K562 (cell line): ENCODE measurements around the gene PPM1H. TPM values are rescaled to one million over a fixed set of nuclear protein-coding genes. Genes with fewer than 3 reads are reported as not detected.

Experiments used
- ATAC-seq: fragments of 200-7000 bp; cut with Tn5 transposase; 3 replicates; pipeline ENCODE4 v1.9.1; 2020; ENCODE audit warnings: moderate library complexity
- BruUV-seq: library from RNA; stranded (reverse); fragments of 400-500 nt; replicated peaks from 2 replicates; lab custom pipeline; 2021; lab: Mats Ljungman, UMichigan
- CTCF ChIA-PET: fragments of 300-600 bp; formaldehyde crosslinking; extraction: SDS; loops from one replicate; lab custom pipeline; 2021; ENCODE audit warnings: low intra/inter-chr PET ratio; lab: Yijun Ruan, JAX
- POLR2A ChIA-PET: fragments of 300-600, 350-650 bp; sonication (Branson Sonifier 250); formaldehyde crosslinking; extraction: SDS; loops from one replicate; lab custom pipeline; 2021; ENCODE audit warnings: antibody characterized with exemption, inconsistent platforms; lab: Yijun Ruan, JAX
- DNase-seq, 4 experiments: peaks; one replicate each; pipeline versions ENCODE4 v3.0.0 to v3.0.0-alpha.2; 2011 to 2018; ENCODE audit warnings: low spot score in 3 of 4, mixed read lengths in 3 of 4; ENCODE audit errors: extremely low read depth in 1 of 4
- FAIRE-seq: peaks from 2 replicates; lab custom pipeline; 2011; peaks lifted over from hg19 to GRCh38; lab: Jason Lieb, UNC
- H2AFZ ChIP-seq: 2 replicates; pipeline ENCODE4 v1.6.0; 2011; ENCODE audit warnings: low read depth, low read length, control low read depth, inconsistent platforms
- H3K27ac ChIP-seq: fragments of 200-600 bp; 3 replicates; pipeline ENCODE4 v1.8.0; 2011; ENCODE audit warnings: low read depth, mild to moderate bottlenecking, control low read depth, inconsistent platforms, low read length, moderate library complexity, mixed read lengths; ENCODE audit errors: extremely low read depth
- H3K27me3 ChIP-seq, 2 experiments: fragments of 300-600 bp in 1 of 2; 2 replicates in 1 of 2; 3 replicates in 1 of 2; pipeline versions ENCODE4 v1.6.0 to v1.8.0; 2011; ENCODE audit warnings: inconsistent platforms in 2 of 2, low read length in 2 of 2, mild to moderate bottlenecking in 1 of 2, mixed read lengths in 1 of 2, moderate library complexity in 1 of 2; ENCODE audit not compliant: control insufficient read depth in 2 of 2, insufficient read depth in 2 of 2
- H3K36me3 ChIP-seq: fragments of 300-600 bp; 3 replicates; pipeline ENCODE4 v1.8.0; 2011; ENCODE audit warnings: mild to moderate bottlenecking, low read length, inconsistent platforms; ENCODE audit not compliant: control insufficient read depth, insufficient read depth
- H3K4me1 ChIP-seq, 2 experiments: fragments of 200-600 bp in 1 of 2; replicated peaks in 1 of 2; 2 replicates in 1 of 2; 3 replicates in 1 of 2; pipeline versions ENCODE4 v1.5.1 to v1.8.0; 2011; ENCODE audit warnings: inconsistent platforms in 2 of 2, low read length in 2 of 2, mild to moderate bottlenecking in 1 of 2, mixed read lengths in 1 of 2, moderate library complexity in 1 of 2; ENCODE audit not compliant: control insufficient read depth in 2 of 2, insufficient read depth in 2 of 2
- H3K4me2 ChIP-seq: 2 replicates; pipeline ENCODE4 v1.6.1; 2011; ENCODE audit warnings: low read length, control low read depth, inconsistent platforms, mixed read lengths; ENCODE audit not compliant: insufficient read depth
- H3K4me3 ChIP-seq: fragments of 200-600 bp; sonication (generic), shearing (Covaris generic); 2 replicates; pipeline ENCODE4 v1.5.1; 2016; ENCODE audit warnings: control low read depth, inconsistent platforms
- H3K79me2 ChIP-seq: fragments of 200-600 bp; 3 replicates; pipeline ENCODE4 v1.8.0; 2011; ENCODE audit warnings: low read length, inconsistent platforms; ENCODE audit not compliant: control insufficient read depth, insufficient read depth
- H3K9ac ChIP-seq, 2 experiments: 2 replicates each; pipeline versions ENCODE4 v1.6.0 to v1.6.1; 2011; ENCODE audit warnings: low read depth in 2 of 2, low read length in 2 of 2, control low read depth in 1 of 2, inconsistent platforms in 1 of 2, mild to moderate bottlenecking in 1 of 2, mixed read lengths in 1 of 2; ENCODE audit not compliant: insufficient read depth in 1 of 2
- H3K9me1 ChIP-seq: one replicate; pipeline ENCODE4 v1.6.0; 2011; ENCODE audit warnings: inconsistent platforms, mild to moderate bottlenecking, low read length, moderate library complexity; ENCODE audit not compliant: control insufficient read depth, insufficient read depth
- H3K9me3 ChIP-seq: replicated peaks from 2 replicates; pipeline ENCODE4 v1.5.1; 2011; ENCODE audit warnings: low read depth, low read length, inconsistent platforms; ENCODE audit not compliant: control insufficient read depth, insufficient read depth
- H4K20me1 ChIP-seq: replicated peaks from 2 replicates; pipeline ENCODE4 v1.6.1; 2011; ENCODE audit warnings: low read length, inconsistent platforms, mixed read lengths; ENCODE audit not compliant: control insufficient read depth, insufficient read depth
- ADNP ChIP-seq: fragments of 200-800 bp; sonication (Bioruptor generic); IDR thresholded peaks from 2 replicates; pipeline ENCODE4 v1.6.1; 2016; ENCODE audit warnings: missing genetic modification characterization, missing compliant biosample characterization
- CHD1 ChIP-seq: fragments of 200-600 bp; sonication (generic); IDR thresholded peaks from one replicate; pipeline ENCODE4 v1.6.1; 2012; ENCODE audit warnings: mild to moderate bottlenecking, moderate library complexity, low read length, inconsistent platforms
- ELF4 ChIP-seq: fragments of 450-650 bp; formaldehyde crosslinking; IDR thresholded peaks from 2 replicates; pipeline ENCODE4 v1.4.0; 2022; ENCODE audit warnings: missing genetic modification characterization
- KDM1A ChIP-seq, 2 experiments: fragments of 450-650 bp; IDR thresholded peaks; 2 replicates each; pipeline ENCODE4 v1.6.1; 2016; ENCODE audit warnings: mild to moderate bottlenecking in 2 of 2
- MIER1 ChIP-seq: fragments of 450-650 bp; IDR thresholded peaks from 2 replicates; pipeline ENCODE4 v1.6.1; 2016; ENCODE audit warnings: antibody characterized with exemption, mild to moderate bottlenecking, low read depth
- STAT5A ChIP-seq: IDR thresholded peaks from 2 replicates; pipeline ENCODE4 v1.6.1; 2012; ENCODE audit warnings: low read length, inconsistent platforms, borderline replicate concordance
- ZBTB40 ChIP-seq, 2 experiments: fragments of 450-650 bp in 1 of 2; sonication (generic) in 1 of 2; formaldehyde crosslinking in 1 of 2; IDR thresholded peaks; 2 replicates each; pipeline versions ENCODE4 v1.7.1 to v1.9.0; 2016 to 2022; ENCODE audit warnings: inconsistent platforms in 1 of 2, mild to moderate bottlenecking in 1 of 2, missing genetic modification reagents in 1 of 2
- whole genome bisulfite sequencing: fragments of 100-300 bp; shearing (Covaris generic); methylation state at CpG from one replicate; pipeline ENCODE4 v1.1.6; 2016; ENCODE audit warnings: low coverage, mixed read lengths; ENCODE audit not compliant: insufficient coverage; ENCODE audit errors: missing lambda C conversion rate; 5-methylcytosine and 5-hydroxymethylcytosine counted together
- in situ Hi-C: fragments of 300-500 bp; cut with MboI; formaldehyde crosslinking; loops from 4 replicates; pipeline ENCODE4 v1.15.0; 2018; ENCODE audit warnings: inconsistent platforms, mixed read lengths
- intact Hi-C: fragments of 100-400 bp; cut with micrococcal nuclease; formaldehyde crosslinking; loops from 2 replicates; pipeline ENCODE4 v1.14.2; 2022
- polyA plus RNA-seq, 8 experiments: library from polyadenylated mRNA; depleted of rRNA in 4 of 8; stranded (reverse) in 5 of 8; unstranded in 3 of 8; fragments of >200 nt; fragmentation: Nextera tagmentation in 2 of 8; fragmentation: Illumina TruSeq in 1 of 8; extraction: Ambion mirVana in 2 of 8; extraction: Trizol in 1 of 8; gene quantifications; 2 replicates each; pipeline versions ENCODE4 v1.2.1 to v1.2.3, GENCODE V29; 2011 to 2014; ENCODE audit warnings: inconsistent platforms in 1 of 8, missing spikeins in 1 of 8
- total RNA-seq, 7 experiments: library from RNA; depleted of rRNA in 6 of 7; stranded (reverse); fragments of >200 nt in 6 of 7; fragmentation: Illumina TruSeq in 2 of 7; extraction: Trizol in 2 of 7; gene quantifications; 2 replicates each; pipeline versions ENCODE4 v1.2.1 to v1.2.3, GENCODE V29; 2011 to 2021; ENCODE audit warnings: low replicate concordance in 1 of 7

The PPM1H gene
- total and polyA plus RNA-seq, 9 of the 15 experiments (the other 6 are each of a cell fraction or from before 2014, with no cell fraction given): 5.3 to 29.3 (median 11.3) TPM

DNA sequence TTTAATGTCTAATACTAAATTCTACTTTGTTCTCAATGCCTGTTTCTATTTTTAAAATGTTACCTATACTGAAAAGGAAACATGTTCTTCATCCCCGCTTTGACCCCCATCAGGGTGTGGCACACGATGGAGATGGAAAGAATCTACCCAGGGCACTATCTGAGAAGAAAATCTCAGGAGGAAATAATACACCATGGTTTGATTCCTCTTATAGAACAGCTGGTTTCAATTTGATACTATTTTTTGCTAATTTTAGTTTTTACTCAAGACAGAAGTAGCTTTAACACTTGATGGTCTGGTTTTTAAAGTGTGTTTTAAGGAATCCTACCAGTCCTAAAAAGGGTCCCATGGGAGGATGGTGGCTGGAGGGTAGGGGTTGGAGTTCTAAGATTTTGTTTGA is 56.7 kb downstream of the PPM1H start (continued):
- TF ChIP-seq STAT5A: no peak
- no peak for TF ChIP-seq ELF4
- TF ChIP-seq, all 486 proteins: peak for 0

- CTCF ChIA-PET: no interaction called here
- Histone ChIP-seq H3K4me1 (peaks cover 0 to 5% of the 10 kb centered on the region in 2 experiments; a peak in 3 of 5 replicates), H3K36me3 (peaks cover 8% of the 10 kb centered on the region; the same call in 1 of the 3 replicates), H3K27ac (no peak overlapping the region), H3K9me3 (no peaks in the 10 kb centered on the region), H2AFZ (no peak overlapping the region), H3K9ac (no peak overlapping the region), H3K4me2 (no peak overlapping the region), H3K27me3 (no peaks in the 10 kb centered on the region), H4K20me1 (no peaks in the 10 kb centered on the region), H3K79me2 (peaks cover 6% of the 10 kb centered on the region; the same call in 1 of the 3 replicates), H3K9me1 (no peaks in the 10 kb centered on the region), H3K4me3 (no peak overlapping the region)
- ATAC-seq: no peak
- TF ChIP-seq KDM1A (IDR thresholded peaks at IDR 0.05) (no peak), ZBTB40 (IDR thresholded peaks at IDR 0.05) (no peak), ZBTB40 (CRISPR knock-in tag; IDR thresholded peaks at IDR 0.05) (no peak), CHD1 (no peak), MIER1 (no peak), ADNP (tag) (no peak)
- no TSS peak for BruUV-seq
- intact Hi-C loops: no loop called here
- WGBS: 57% methylated on average over 13 of the region's 13 CpGs
- DNase-seq: no peak
- POLR2A ChIA-PET: no interaction called here
- in situ Hi-C loops: no loop called here
- FAIRE-seq: no peak
Measured at GRCh38 chr12:62876938-62877548, 57.9 kb downstream of the PPM1H start.
